ENCODE data around the gene NEK11. TPM values are rescaled to one million over a fixed set of nuclear protein-coding genes. Genes with fewer than 3 reads are reported as not detected.

NEK11 gene
- total RNA-seq, 2 donors from 2014 or later = 5.5 to 5.8 TPM

DNA sequence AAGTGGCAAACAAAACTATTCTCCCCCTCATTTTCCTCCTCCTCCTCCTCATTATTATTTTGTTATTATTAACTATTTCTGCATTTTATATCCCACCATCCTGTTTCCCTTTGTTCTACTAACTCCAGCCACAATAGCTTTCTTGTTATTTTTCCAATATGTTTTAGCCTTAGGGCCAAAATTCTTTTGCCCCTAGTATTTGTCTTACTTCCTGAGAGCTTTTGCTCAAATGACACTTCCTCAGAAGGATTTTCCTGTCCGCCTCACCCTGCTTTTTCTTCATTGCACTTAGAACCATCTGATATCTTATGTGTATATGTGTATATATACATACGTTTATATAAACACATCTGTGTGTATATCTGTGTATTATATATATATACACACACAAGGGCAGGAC lies 322.2 kb downstream of the NEK11 start:
- no peaks in the 10 kb centered on the region for H3K4me1 ChIP-seq
- H3K4me3 ChIP-seq = no peak overlapping the region
- H3K9me3 ChIP-seq = no peaks in the 10 kb centered on the region
- H3K27me3 ChIP-seq = no peaks in the 10 kb centered on the region
- H3K27ac ChIP-seq = no peak overlapping the region
- H3K9ac ChIP-seq (ENCODE audit: low read depth in 2 of 2, low read length in 2 of 2) = no peak overlapping the region
- TF ChIP-seq, protein P1, sequence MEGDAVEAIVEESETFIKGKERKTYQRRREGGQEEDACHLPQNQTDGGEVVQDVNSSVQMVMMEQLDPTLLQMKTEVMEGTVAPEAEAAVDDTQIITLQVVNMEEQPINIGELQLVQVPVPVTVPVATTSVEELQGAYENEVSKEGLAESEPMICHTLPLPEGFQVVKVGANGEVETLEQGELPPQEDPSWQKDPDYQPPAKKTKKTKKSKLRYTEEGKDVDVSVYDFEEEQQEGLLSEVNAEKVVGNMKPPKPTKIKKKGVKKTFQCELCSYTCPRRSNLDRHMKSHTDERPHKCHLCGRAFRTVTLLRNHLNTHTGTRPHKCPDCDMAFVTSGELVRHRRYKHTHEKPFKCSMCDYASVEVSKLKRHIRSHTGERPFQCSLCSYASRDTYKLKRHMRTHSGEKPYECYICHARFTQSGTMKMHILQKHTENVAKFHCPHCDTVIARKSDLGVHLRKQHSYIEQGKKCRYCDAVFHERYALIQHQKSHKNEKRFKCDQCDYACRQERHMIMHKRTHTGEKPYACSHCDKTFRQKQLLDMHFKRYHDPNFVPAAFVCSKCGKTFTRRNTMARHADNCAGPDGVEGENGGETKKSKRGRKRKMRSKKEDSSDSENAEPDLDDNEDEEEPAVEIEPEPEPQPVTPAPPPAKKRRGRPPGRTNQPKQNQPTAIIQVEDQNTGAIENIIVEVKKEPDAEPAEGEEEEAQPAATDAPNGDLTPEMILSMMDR (IDR thresholded peaks at IDR 0.05) = no peak
- H3K36me3 ChIP-seq = no peaks in the 10 kb centered on the region
- intact Hi-C loops (cut with DNase I) = no loop called here
- DNase-seq = no peak

DNA sequence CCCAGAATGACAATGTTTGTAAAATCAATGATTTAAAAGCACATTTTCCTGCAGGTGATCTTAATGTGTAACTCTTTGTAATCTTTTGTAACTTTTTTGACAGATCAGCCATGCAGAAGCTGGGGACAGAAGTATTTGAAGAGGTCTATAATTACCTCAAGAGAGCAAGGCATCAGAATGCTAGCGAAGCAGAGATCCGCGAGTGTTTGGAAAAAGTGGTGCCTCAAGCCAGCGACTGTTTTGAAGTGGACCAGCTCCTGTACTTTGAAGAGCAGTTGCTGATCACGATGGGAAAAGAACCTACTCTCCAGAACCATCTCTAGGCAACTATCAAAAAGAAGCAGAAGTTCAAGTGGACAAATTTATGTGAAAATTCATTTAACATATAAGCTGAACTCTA lies 322.8 kb downstream of the NEK11 start:
- intact Hi-C loops (cut with DNase I) = no loop called here
- Histone ChIP-seq H3K36me3 (no peaks in the 10 kb centered on the region), H3K9ac (ENCODE audit: low read depth in 2 of 2, low read length in 2 of 2) (no peak overlapping the region), H3K9me3 (no peaks in the 10 kb centered on the region), H3K4me1 (no peaks in the 10 kb centered on the region), H3K4me3 (no peak overlapping the region), H3K27me3 (no peaks in the 10 kb centered on the region), H3K27ac (no peak overlapping the region)
- DNase-seq = no peak
- TF ChIP-seq, protein P1 (IDR thresholded peaks at IDR 0.05) = no peak

DNA sequence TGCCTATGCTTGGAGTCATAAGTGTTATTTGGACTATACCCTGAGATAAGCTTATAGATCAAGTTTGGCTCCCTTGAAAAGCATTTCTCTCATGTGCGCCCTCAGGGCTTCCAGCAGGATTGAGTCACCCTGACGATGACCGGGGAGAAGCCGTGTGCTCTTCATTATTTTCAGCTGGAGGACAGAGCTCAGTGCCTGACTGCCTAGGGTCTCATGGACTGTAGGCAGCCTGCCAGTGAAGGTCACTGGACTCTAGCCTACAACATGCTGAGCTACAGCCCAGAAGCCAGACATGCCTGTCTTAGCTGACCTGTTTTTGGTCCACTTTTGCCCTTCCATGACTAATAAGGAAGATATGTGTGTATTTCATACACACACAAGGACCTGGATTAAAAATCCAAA lies 323.3 kb downstream of the NEK11 start:
- TF ChIP-seq, protein P1 (IDR thresholded peaks at IDR 0.05) = no peak
- no peak for DNase-seq
- Histone ChIP-seq H3K36me3 (no peaks in the 10 kb centered on the region), H3K4me1 (no peaks in the 10 kb centered on the region), H3K27ac (no peak overlapping the region), H3K27me3 (no peaks in the 10 kb centered on the region), H3K9me3 (no peaks in the 10 kb centered on the region), H3K9ac (ENCODE audit: low read depth in 2 of 2, low read length in 2 of 2) (no peak overlapping the region), H3K4me3 (no peak overlapping the region)
- intact Hi-C loops (cut with DNase I) = no loop called here

DNA sequence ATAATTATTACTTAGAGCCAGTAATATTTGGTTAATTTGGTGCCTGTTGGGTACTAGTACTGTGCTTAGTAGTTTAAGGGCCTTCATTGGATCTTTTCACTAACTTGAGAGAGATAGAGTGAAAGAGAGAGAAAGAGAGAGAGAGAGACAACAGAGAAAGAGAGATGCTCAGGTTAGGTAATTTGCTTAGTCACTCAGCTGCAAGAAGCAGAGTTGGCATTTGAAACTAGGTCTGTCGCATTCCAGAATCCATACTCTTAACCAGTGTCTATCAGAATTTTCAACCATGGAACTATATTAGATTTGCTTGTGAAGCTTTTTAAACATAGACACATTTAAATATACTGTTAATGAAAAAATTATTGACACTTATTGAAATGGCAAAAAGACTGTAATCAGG lies 323.8 kb downstream of the NEK11 start:
- no peak overlapping the region for H3K9ac ChIP-seq (ENCODE audit: low read depth in 2 of 2, low read length in 2 of 2)
- H3K4me1 ChIP-seq = no peaks in the 10 kb centered on the region
- no peak overlapping the region for H3K4me3 ChIP-seq
- TF ChIP-seq, protein P1 (IDR thresholded peaks at IDR 0.05) = no peak
- H3K27ac ChIP-seq = no peak overlapping the region
- H3K36me3 ChIP-seq = no peaks in the 10 kb centered on the region
- no peaks in the 10 kb centered on the region for H3K27me3 ChIP-seq
- intact Hi-C loops (cut with DNase I) = no loop called here
- DNase-seq = no peak
- H3K9me3 ChIP-seq = no peaks in the 10 kb centered on the region

DNA sequence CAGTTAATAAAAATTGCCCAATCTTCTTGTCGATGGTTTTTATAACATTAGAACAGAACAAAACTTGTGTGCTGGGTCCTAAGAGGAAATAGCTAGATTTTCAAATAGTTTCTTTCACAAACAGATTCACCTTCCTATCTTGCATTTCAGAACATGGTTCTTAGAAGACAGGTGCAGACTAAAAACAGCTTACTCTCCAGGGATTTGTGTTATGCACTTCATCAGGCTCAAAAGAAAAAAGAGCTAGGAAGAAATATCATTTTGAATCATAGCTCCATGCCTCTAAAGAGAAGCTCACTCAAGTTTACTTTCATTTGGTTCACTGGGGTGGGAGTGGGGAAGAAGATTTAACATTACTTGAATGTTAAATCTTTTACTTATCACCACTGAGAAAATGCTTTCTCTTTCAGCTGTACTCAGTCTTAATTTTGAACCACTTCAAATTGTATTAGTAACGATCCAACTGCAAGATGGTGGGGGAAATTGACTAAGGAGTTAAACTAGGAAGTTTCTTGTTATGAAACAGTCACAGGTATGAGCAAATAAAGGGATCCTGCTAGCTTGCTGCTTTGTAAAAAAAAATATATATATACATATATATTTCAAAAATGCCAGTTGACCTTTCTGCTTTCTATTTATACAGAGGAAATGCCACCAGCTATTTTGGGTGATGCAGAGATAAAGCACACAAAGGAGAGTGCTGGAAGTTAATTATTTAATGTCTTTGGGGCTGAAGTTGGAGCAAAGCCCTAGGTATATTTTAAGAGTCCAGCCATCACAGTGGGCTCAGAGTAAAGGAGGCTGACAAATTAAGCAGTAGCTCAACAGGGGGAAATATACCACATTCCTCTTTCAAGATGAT lies 326.6 kb downstream of the NEK11 start:
- no peaks in the 10 kb centered on the region for H3K36me3 ChIP-seq
- intact Hi-C loops (cut with DNase I) = no loop called here
- no peak for DNase-seq
- no peaks in the 10 kb centered on the region for H3K4me1 ChIP-seq
- TF ChIP-seq, protein P1 (IDR thresholded peaks at IDR 0.05) = no peak
- H3K4me3 ChIP-seq = no peak overlapping the region
- no peaks in the 10 kb centered on the region for H3K27me3 ChIP-seq
- H3K9me3 ChIP-seq = no peaks in the 10 kb centered on the region
- H3K9ac ChIP-seq (ENCODE audit: low read depth in 2 of 2, low read length in 2 of 2) = no peak overlapping the region
- no peak overlapping the region for H3K27ac ChIP-seq

Measured in colonic mucosa (tissue), 4 donors.